SK-N-SH treated with all-trans-retinoic acid at 6 μM for 48 hours (cell line): ENCODE data around the gene TNIK.

Experiments
- ESRRG ChIP-seq: fragments of 250-450 bp; sonication (Bioruptor Pico); IDR thresholded peaks from 2 replicates; pipeline ENCODE4 v1.6.1; 2021; ENCODE audit warnings: mild to moderate bottlenecking
- RARB ChIP-seq: fragments of 250-450 bp; sonication (Bioruptor Pico); IDR thresholded peaks from 2 replicates; pipeline ENCODE4 v1.8.0; 2021; ENCODE audit warnings: mild to moderate bottlenecking, moderate library complexity
- ZNF565 ChIP-seq: fragments of 450-650 bp; formaldehyde crosslinking; conservative IDR thresholded peaks from 2 replicates; pipeline ENCODE4 v1.5.0; 2020; ENCODE audit warnings: low read depth, mild to moderate bottlenecking, moderate library complexity

DNA sequence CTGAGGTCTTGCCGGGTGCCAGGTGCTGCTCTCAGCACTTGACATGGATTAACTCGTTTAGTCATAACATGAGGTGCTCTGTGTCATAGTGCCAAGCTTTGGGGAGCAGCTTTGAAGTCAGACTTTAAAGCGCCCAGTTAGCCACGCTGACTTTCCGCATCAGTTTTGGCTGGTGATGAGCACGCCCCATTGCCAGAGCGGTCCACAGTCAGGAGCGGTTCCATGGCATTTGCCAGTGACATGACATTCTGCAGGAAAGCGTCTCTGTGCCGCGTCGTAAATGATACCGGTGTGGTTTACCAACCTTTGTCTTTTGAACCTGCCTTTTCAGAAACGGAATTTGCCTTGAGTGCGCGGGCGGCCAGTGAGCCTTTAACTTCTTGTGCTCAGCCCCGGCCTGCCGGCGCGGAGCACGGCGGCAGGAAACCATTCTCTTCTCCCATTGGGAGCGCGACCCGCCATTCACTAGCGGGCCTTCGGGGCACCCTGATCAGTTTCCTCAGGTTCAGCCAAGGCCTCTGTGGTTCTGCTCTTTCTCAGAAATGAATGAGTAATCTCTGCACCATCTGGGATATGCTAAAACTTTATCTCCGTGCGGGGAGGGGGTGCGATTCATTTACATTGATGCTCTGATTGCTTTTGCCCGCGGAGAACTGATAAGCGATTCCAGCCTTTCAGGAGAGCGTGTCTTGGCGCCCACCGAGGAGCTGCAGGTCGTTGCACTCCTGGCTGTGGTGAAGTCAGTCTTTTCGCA, 432.0 kb downstream of the TNIK start:
- TF ChIP-seq RARB (CRISPR knock-in tag) = no peak
- TF ChIP-seq ESRRG (CRISPR knock-in tag) = no peak
- no peak for TF ChIP-seq ZNF565
